HG03196 (cell line): ENCODE data around the gene ANAPC15.
A peak's percentile ranks its signal among the peaks of the same experiment; 100 is the strongest.
"Not testable (repeated sequence)": the region's sequence is repeated elsewhere in the genome, so short reads cannot be mapped to it uniquely, and the experiment has no call there.

Source experiments
- ATAC-seq: cut with Tn5 transposase; IDR thresholded peaks from one replicate; pipeline ENCODE4 v1.9.1; 2021; ENCODE audit not compliant: unreplicated experiment

The ANAPC15 gene

GRCh38 chr11:72112143-72112977, at the start of gene ANAPC15:
TSS of gene ANAPC15 (minus strand) at chr11:72112695. CDS start at chr11:72111276, 1,419 bp downstream.
- ATAC-seq = peak; percentile 86

GRCh38 chr11:72160319-72160718, 47.8 kb upstream of the ANAPC15 start:
- no peak for ATAC-seq

GRCh38 chr11:72157131-72157530, 44.6 kb upstream of the ANAPC15 start:
- ATAC-seq = no peak

- no peak for ATAC-seq
Observed at GRCh38 chr11:72155751-72156150, 43.3 kb upstream of the ANAPC15 start.

GRCh38 chr11:72154816-72155215, 42.3 kb upstream of the ANAPC15 start:
- ATAC-seq = no peak

GRCh38 chr11:72153874-72154273, 41.4 kb upstream of the ANAPC15 start:
- ATAC-seq = not testable (repeated sequence)

- no peak for ATAC-seq
Observed at GRCh38 chr11:72150882-72151281, 38.4 kb upstream of the ANAPC15 start.

GRCh38 chr11:72146625-72147024, 34.1 kb upstream of the ANAPC15 start:
- no peak for ATAC-seq

- no peak for ATAC-seq
Observed at GRCh38 chr11:72144807-72145565, 32.5 kb upstream of the ANAPC15 start.

GRCh38 chr11:72142543-72142942, 30.0 kb upstream of the ANAPC15 start:
- ATAC-seq = not testable (repeated sequence)

- ATAC-seq = not testable (repeated sequence)
Observed at GRCh38 chr11:72142086-72142485, 29.6 kb upstream of the ANAPC15 start.

GRCh38 chr11:72141066-72141465, 28.6 kb upstream of the ANAPC15 start:
- no peak for ATAC-seq

GRCh38 chr11:72140661-72141060, 28.2 kb upstream of the ANAPC15 start:
- ATAC-seq = no peak

- no peak for ATAC-seq
Observed at GRCh38 chr11:72139500-72139899, 27.0 kb upstream of the ANAPC15 start.

GRCh38 chr11:72138821-72139390, 26.4 kb upstream of the ANAPC15 start:
- no peak for ATAC-seq

GRCh38 chr11:72136684-72137262, 24.3 kb upstream of the ANAPC15 start:
- no peak for ATAC-seq

- no peak for ATAC-seq
Observed at GRCh38 chr11:72135891-72136683, 23.6 kb upstream of the ANAPC15 start.

- ATAC-seq = not testable (repeated sequence)
Observed at GRCh38 chr11:72135473-72135872, 23.0 kb upstream of the ANAPC15 start, which contains the start of gene FOLR3. TSS of gene FOLR3 (plus strand) at chr11:72135725. CDS start at chr11:72135953, 228 bp downstream.

GRCh38 chr11:72132646-72133045, 20.2 kb upstream of the ANAPC15 start:
- no peak for ATAC-seq

- no peak for ATAC-seq
Observed at GRCh38 chr11:72129381-72129780, 16.9 kb upstream of the ANAPC15 start.
